Posterior vena cava (tissue), 2 donors: ENCODE results near the gene HSDL1. TPM values are rescaled to one million over a fixed set of nuclear protein-coding genes. Genes with fewer than 3 reads are reported as not detected.

Experiments used
- total RNA-seq, 2 donors: library from RNA; stranded (reverse); fragmentation: NEBNext Ultra II Directional; extraction: Animal tissue kit (Norgen Biotek cat#: 25700); gene quantifications; one replicate each; pipeline ENCODE4 v1.2.1, GENCODE V29; 2021
- donor health status: DM: yes; HTN: yes; CAD: no.
- donor health status: DM: yes; HTN: yes; CAD: no.

HSDL1 gene
- total RNA-seq, 2 donors from 2014 or later = 10.1 to 21.2 TPM

Other genes starting within 250 kb of the HSDL1 start
- 1 to 10 TPM; 5.5 TPM for gene MLYCD, start 246.1 kb downstream of the HSDL1 start, total RNA-seq
- 1 to 10 TPM; 6.2 to 6.8 TPM for gene OSGIN1, start 191.9 kb downstream of the HSDL1 start, total RNA-seq
- 1 to 10 TPM in 1 of 2 donors, under 1 TPM in 1; 0.71 to 3.0 TPM for gene NECAB2, start 176.9 kb downstream of the HSDL1 start, total RNA-seq
- gene SLC38A8, start 102.4 kb downstream of the HSDL1 start, total RNA-seq = not detected
- gene MBTPS1, start 28.2 kb downstream of the HSDL1 start, total RNA-seq = 10 to 100 TPM; 61.9 to 71.3 TPM
- not detected for gene DNAAF1, start 131 bp upstream of the HSDL1 start, total RNA-seq
- 10 to 100 TPM; 32.3 to 35.9 TPM for gene TAF1C, start 41.9 kb upstream of the HSDL1 start, total RNA-seq
- not detected for gene ADAD2, start 46.0 kb upstream of the HSDL1 start, total RNA-seq
- gene KCNG4, start 94.8 kb upstream of the HSDL1 start, total RNA-seq = not detected
- 10 to 100 TPM; 48.7 to 93.6 TPM for gene WFDC1, start 149.7 kb upstream of the HSDL1 start, total RNA-seq
- under 1 TPM; 0.10 to 0.19 TPM for gene ATP2C2, start 223.4 kb upstream of the HSDL1 start, total RNA-seq